ENCODE measurements around the gene E2F2.

Gene E2F2

DNA sequence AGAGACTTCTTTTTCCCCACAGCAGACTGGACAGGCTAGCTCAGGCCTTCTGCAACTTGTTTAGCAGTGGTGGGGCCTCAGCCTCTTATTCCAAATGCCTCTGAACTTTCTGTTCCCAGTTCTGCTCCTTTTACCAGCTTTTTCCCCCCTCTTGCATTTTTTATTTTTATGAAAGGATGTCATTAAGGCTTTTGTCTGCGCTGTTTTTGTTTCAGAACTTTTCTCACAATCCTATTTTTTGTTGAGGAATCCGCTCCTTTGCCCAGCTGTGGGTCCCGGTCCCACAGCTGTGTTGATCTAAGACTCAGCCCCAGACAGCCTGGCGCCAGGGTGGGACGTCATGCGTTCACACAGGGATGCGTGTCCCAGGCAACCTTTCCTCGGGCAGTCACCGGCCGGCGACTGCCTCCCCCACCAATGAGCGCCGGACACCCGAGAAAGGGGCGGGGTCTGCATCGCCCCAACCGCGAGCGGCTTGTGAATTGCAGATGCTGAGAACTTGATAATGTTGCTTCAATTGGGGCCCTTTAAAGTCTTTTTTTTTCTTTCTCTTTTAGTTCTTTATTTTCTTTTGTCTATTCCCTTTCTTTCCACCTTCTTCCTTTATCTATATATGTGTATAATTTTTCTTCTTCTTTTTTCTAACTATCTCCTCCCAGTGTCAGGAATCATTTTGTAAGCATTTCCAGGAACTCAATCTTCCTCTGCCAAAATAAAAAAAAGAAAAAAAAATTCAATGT, 31.3 kb upstream of the E2F2 start:
- no peak for DNase-seq

DNA sequence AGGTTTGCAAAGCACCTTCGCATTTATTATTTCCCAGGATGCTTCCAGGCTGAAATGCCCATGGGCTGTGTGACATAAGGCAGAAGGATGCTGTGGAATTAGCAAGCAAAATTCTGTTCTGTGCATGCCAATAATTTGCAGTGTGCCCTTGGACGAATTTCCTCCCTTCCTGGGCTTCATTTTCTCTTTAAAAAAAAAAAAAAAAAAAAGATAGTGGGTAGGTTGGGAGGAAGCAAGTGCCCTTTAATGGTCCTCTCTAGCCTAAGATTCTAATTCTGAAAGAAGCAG, 30.7 kb upstream of the E2F2 start:
- no peak for DNase-seq

DNA sequence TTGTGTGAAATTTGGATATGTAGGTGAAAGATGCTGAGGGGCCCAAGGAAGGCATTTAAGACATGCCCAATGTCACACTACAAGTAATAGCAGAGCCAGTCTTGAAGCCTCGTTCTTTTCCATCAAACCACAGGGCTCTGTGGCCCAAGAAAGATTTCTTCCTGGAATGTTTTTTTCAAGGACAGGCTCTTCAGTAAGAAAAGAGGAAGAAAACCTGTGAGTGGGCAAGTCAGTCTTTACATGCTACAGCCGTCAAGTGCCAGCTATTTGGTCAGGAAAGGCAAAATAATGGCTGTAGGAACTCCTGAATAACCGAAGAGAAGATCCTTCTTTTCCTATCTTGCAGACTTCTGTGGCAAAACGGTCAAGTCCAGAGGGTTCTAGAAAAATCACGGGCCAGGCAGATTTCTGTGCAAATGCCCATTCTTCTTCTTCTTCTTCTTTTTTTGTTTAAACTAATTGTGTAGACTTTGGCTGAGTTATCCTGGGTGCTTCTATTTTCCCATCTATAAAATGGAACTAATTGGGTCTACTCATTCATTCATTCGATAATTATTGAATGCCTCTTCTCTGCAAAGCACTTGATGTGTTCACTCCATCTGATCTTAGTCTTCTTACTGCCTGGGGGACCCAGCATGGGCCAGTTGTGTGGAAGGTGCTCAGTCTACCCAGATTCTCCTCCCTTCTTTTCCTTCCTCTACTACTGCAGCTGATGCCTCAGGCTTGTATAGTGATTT, 30.2 kb upstream of the E2F2 start:
- no peak for DNase-seq

DNA sequence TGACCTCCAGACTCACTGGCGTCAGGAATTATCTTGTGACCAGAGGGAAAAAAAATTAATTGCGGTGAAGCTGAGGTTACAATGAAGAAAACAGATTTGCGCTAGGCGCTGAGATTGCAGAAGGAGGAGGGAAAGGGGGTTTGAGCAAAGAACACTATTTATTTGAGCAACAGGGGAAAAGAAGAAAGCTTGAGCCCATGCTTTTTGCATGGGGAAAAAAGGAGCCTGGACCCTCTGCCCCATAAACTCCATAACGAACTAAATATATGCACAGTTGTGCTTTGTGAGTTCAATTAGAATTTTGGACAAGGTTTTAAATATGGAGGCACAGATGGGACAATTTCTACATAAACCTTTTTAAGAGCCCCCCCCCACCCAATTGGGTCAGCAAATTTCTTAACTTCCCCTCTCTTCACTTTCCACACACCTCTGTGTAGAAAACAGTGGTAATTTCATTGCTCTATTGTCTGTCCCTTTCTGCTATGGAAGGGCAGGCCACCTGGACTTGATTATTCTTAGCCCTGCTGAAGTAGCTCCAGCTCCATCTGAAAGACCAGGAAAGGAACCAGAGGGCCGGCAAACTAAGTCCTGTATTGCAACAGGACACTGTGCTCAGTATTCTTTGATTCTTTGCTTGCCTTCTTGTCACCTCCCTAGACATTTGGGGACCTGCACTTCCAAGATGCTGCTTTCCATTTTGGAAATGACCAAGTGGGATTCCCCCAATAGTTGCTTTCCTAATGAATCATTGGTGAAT, 29.1 kb upstream of the E2F2 start:
- no peak for DNase-seq

DNA sequence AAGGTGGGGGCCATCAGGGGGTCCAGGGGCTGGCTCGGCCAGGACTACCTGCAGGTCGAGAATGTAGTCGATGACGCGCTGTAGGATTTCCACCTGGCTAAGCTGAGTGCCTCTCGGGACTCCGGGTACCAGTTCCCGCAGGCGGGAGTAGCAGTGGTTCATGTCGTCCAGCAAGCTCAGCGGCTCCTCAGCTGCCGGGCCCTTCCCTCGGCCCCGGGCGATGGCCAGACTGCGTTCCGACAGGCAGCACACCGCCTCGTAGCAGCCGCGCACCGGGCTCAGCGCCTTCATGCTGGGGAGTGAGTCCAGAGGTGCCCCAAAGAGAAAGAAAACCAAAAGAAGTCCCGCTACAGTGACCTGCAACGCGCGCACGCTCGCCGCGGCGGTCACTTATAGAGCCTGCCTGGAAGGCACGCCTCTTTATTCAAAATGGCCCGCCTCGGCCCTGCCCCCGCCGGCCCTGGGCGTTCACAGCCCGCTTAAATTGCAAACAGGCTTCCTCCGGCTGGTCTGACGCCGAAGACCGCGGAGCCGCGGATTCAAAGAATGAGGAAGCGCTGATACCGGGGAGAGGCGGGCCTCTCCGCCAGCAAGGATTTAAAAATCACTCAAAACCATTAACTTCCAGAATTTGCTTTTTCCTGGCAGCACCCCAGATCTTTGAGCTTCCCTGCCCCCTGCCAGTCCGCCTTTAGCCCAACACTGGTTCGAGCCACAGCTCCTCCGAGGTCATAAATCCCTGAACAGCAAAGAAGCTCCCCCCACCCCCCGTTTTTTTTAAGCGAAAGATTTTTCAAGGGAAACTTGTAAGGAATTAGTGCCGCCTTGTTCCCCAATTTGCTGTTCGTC, 28.3 kb upstream of the E2F2 start, which contains the start of gene ID3:
Gene ID3, minus strand, starts transcription at position 366 of the 849 bp plus-strand sequence. Its CDS starts 75 bp downstream, at position 291.
- DNase-seq: peak; percentile 56

DNA sequence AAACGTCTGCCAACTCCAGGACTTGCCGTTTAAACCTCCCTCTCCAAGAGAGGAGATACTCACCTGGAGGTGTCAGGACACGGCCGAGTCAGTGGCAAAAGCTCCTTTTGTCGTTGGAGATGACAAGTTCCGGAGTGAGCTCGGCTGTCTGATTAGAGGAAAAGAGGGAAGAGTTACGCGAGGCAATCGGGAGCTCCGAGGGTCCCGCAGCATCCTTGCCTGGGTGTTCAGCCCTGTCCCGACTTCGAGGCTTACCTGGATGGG, 27.8 kb upstream of the E2F2 start:
- no peak for DNase-seq

DNA sequence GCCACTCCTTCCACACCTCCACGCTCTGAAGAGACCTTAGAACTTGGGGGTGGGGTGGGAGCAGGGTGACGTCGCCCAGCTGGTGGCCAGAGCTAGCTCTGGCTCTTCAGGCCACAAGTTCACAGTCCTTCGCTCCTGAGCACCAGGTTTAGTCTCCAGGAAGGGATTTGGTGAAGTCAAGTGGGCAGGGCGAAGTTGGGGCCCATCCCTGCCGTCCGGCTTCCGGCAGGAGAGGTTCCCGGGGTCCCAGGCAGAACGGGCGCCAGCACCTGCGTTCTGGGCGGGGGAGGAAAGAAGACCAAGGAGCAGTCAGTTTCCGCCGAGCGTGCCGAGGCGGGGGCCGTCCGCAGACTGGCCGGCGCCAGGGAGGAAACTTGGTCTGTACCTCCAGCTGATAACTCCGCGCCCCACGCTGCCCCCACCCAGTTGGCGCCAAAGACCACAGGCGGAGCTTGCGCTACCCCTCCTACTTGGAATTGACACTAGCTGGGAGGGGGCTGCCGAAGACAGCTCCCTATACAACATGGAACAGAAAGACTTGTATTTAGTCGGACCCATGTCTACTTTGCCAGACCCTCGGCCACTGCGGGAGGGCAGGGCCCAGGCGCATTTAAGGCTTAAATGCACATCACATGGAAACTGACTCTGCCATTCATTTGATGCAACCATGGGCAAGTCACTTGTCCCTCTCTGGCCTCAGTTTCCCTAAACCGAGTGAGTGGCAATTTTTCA, 27.3 kb upstream of the E2F2 start:
- no peak for DNase-seq

DNA sequence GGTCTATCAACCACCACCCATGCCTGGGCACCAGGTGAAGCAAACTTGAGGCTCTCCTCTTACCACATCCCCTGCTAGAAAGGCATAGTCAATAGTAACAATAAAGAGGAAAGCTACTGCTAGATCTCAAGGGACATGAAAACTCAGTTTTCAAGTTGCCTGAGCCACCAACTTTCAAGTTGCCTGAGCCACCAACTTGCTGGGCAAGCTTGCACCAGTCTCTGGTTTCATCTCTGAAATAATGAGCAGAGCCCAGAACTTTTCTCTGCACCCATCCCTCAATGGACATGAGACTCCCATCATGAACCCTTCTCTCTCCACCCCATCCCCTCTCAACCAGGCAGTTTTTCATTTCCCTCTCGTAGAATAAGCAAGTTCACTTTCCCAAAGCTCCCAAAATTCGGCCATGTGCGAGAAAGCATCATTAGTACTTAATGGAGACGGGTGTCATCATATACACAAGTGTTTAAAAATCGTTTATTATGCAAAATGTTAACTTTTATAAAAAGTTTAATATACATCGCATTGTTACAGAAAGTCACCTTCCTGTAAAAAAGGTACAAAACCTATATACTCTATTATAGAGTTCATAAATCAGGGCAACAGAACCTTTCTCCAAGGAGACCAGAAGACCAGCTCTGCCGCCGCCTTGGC, 26.6 kb upstream of the E2F2 start:
- no peak for DNase-seq

DNA sequence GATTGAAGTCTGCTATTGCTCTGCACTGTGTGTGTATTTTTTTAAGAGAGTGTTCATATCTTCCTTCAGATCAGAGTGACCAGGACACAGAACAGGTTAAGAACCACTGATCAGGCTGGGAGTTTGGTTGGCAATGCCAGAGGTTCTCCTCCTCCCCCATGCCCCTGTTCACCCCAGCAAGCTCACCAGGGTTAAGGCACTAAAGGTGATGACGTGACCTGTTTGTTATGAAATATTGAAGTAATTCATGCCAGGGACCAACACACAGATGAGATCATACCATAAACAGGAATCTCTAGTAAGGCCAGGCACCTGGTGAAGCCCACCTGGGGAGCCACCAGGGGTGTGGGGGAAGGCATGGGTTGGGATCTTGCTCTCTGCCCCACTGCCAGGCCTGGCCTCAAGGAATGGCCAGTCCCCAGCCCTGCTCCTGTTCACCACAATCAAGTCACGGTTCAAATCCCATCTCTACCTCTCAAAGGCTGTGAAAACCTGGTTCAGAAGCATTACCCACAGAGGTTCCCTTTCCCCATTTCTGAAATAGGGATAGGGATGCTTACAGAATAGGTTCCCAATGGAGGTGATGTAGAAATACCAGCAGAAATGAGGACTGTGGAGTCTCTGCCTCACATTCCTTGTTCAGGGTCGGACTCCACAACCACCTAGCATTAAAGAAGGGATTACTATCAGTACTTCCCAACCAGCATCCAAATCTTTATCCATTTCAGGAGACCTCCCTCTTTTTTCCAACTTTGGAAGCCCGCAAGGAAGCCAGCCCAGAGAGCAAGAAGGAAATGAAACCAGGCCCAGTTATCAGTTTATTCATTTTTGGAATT, 25.8 kb upstream of the E2F2 start:
- no peak for DNase-seq

DNA sequence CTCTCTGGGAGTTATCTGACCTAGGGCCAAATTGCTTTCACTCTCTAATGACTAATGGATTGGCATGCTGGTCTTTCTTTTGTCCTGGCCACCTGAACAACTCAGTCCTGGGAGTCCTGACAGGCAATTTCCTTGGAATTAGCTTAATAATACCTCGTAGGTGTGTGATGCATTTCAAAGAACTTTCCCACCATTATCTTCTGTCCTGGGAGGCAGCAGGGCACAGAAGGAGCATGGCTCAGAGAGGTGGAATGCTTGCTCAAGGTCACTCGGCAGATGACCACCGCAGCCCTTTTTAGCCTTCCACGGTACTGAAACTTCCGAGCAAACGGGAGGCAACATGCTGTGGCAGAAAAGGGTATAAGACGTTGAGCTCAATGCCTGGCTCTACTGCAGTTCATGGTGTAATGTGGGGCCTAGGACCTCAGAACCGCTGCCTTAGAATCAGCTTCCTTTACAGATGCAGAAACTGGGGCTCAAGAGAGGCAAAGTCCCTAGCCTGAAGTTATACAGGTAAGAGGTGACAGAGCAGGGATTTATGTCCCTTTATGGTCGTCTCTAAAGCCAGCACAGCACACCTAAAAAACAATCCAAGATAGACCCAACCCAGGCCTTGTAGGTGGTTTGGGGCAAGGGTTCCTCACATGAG, 25.1 kb upstream of the E2F2 start:
- no peak for DNase-seq

DNA sequence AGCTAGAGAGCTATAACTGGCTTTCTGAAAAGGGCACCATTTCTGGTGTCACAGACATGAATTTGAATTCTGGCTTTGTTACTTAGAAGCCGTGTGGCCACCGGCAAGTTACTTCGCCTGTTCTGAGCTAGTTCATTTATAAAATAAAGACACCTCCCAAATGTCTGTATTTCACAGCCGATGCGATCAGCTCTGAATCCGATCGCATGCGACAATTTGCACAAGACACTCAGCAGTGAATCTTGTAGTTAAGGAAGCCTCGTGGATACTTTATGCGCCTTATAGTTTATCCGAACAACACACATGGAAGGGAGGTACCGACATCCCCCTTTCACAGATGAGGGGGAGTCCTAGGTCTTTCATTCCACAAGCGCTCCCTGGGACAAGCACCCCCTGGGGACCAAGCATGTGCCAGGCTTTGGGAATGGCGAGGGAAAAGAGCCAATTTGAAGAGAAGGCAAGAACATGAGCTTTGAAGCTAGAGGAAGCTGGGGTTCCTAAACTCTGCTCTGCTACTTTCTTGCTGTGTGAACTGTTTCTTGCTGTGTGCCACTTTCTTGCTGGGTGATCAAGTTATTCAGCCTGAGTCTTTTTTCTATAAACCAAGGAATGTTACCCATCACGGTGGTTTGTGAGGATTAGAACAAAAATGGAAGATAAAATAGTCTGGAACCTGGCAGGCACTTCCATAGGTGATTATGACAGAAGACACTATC, 24.4 kb upstream of the E2F2 start:
- DNase-seq: no peak

DNA sequence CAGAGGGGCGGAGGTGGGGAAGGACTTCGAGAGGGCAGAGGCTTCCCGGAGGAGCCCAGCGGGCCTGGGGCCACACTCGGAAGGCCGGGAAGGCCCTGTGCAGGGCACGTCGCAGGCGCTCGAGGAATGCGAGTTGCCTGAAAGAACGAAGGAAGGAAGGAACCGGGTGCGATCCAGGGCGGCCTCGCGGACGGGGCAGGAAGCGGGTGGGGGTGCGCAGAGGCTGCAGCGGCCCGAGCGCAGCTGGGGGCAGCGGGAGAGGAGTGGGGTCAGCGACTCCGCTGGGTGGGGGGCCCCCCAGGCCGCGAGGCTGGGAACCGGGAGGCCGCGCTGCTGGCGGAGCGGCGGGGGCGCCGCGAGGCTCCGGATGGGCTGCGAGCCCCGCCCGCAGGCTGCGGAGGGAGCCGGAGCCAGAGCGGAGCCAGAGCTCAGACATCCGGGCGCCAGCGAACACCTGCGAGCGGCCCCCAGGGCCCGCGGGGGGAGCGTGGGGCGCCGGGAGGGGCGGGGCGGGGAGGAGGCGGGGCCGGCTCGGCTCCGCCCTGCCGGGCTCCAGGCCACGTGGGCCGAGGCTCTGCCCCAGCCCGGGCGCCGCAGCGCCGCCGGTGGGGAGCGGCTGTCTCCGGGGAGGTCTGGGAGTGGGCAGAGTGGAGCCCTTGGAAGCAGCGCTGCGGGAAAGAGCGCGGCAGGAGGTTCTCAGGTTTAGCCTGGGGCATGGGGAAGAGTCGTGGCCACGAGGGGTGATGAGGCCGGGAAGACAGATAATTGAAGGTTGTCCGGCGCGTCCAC, 23.6 kb upstream of the E2F2 start:
- no peak for DNase-seq

DNA sequence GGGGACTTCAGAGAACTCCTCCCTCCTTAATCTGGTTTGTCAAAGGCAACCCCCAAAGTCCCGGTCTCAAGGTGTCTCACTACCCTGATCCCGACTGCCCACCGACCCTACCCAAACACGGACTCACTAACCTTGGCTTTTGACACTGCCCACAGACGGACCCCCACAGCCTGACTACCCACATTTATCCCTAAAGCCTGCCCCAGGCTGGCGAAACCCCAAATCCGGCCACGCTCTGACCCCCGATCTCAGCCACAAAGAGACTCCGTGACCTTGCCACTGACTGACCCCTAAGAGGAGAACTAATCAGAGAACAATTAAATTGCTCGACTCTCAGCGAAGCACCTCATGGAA, 23.1 kb upstream of the E2F2 start:
- no peak for DNase-seq

DNA sequence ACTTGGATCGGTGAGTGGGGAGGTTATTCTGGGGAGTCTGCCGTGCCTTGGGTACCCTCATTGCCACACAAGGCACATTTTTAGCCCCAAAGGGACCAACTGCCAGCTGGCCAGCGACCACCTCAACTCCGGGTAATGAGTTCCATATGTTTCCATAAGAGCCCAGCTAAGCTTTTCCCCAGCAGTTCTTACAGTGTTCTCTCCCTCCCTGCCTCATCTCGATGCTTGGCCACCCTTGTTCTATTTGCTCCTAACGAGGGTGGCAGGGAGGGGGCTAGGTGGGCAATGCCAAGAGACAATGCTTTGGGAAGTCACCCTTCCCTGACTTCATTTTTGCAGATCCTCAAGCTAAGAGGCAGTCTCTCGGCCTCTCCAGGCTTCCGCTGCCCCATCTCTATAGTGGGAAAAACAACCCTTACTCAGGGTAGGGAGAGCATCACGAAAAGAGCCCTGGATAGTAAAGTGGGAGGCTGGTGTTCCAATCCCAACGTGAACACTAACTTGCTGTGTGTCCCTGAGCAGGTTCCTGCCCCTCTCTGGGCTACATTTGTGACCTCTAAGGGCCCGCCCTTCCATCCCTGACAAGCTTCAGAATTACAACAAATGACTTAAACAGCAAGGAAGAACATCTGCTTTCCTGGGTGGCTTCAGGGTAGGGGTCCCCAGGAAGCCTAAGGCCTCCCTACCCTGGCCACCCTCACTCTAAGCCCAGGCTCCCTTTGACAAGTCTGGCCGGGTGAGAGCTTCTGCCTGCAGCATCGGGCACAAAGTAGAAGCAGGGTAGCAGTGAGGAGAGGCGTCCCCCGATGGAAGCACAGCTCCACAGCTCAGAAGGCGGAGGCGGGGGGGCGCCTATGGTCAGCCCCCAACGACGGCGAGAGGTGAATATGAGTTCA, 22.4 kb upstream of the E2F2 start:
- DNase-seq: no peak

DNA sequence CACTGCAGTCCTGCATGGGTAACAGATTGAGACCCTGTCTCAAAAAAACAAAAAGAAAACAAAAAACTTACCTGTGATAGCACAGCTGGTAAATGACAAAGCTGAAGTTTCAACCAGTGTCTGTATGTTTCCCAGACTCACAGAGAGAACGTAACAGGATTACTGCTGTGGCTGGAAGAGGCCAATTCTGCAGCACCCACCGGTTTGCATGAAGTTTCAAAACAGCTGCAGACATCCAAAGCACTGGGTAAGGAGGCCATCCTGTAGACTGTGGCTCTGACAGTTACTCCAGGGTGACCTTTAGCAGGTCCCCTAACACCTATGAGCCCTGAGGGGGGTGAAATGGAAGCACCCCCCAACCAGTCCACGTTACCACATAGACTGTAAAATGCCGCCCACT, 20.8 kb upstream of the E2F2 start:
- no peak for DNase-seq

DNA sequence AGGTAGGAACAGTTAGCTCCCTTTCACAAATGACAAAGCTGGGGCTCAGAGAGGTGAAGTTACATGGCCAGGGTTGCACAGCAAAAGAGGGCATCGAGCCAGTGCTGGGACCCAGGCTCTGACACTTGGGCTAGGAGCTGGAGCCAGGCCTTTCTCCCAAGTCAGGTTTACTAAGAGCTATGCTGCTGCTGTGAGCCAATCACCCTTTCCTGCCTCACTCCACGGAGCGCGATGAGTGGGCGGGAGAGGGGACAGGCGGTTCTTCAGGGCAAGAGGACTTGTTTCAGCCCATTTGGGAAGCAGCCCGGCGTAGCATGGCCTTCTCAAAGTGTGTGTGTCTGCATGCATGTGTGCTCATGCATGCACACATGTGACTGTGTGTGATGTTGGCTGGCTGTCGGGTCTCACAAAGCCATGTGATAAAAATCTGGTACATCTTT, 17.7 kb upstream of the E2F2 start:
- no peak for DNase-seq

DNA sequence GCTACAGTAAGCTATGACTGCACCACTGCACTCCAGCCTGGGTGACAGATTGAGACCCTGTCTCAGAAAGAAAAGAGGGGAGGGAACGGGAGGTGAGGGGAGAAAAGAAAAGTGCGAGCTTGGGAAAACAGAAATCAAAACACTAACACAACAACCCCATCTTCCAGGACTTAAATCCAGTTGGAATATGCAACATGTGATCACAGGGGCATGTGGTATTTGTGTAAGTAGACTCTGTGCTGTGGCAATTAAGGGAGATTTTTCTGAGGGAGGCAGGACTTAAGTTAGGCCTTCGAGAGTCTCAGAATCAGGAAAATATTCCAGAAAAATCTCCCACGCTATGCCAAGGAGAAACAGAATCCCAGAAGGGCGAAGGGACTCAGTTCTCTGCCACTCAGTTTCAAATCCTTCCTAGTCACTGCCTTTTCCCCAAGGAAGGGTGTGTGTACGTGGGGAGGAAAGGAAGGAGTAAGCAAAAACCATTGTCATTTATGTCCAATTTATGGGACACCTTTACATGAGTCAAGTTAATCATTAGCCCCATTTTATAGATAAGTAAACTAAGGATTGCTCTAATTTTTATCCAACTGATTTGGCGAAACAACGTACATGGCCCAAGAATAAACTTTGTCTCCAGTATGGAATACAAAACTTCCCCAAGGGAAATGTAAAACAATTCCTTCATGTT, 16.0 kb upstream of the E2F2 start:
- DNase-seq: no peak

Measured in SIG-M5 (cell line).